ENCODE data around the gene ZC3HAV1L.
"Not testable (repeated sequence)": the region's sequence is repeated elsewhere in the genome, so short reads cannot be mapped to it uniquely, and the experiment has no call there.

ZC3HAV1L gene

GRCh38 chr7:139035586-139036353 lies at the start of gene ZC3HAV1L:
TSS of gene ZC3HAV1L (minus strand) at chr7:139036042. CDS start at chr7:139036017, 25 bp downstream.
- DNase-seq (ENCODE audit: low read depth): peak; percentile 78

- DNase-seq (ENCODE audit: low read depth): no peak
Measured at GRCh38 chr7:139084709-139085108, 48.9 kb upstream of the ZC3HAV1L start.

- DNase-seq (ENCODE audit: low read depth): no peak
Measured at GRCh38 chr7:139081584-139081983, 45.7 kb upstream of the ZC3HAV1L start.

- no peak for DNase-seq (ENCODE audit: low read depth)
Measured at GRCh38 chr7:139080905-139081304, 45.1 kb upstream of the ZC3HAV1L start.

GRCh38 chr7:139079861-139080260 lies 44.0 kb upstream of the ZC3HAV1L start:
- DNase-seq (ENCODE audit: low read depth): no peak

GRCh38 chr7:139078911-139079310 lies 43.1 kb upstream of the ZC3HAV1L start:
- no peak for DNase-seq (ENCODE audit: low read depth)

- no peak for DNase-seq (ENCODE audit: low read depth)
Measured at GRCh38 chr7:139078399-139078798, 42.6 kb upstream of the ZC3HAV1L start.

- not testable (repeated sequence) for DNase-seq (ENCODE audit: low read depth)
Measured at GRCh38 chr7:139077706-139078105, 41.9 kb upstream of the ZC3HAV1L start.

GRCh38 chr7:139075871-139076686 lies 40.2 kb upstream of the ZC3HAV1L start:
- DNase-seq (ENCODE audit: low read depth): no peak

- DNase-seq (ENCODE audit: low read depth): no peak
Measured at GRCh38 chr7:139075031-139075652, 39.3 kb upstream of the ZC3HAV1L start.

- DNase-seq (ENCODE audit: low read depth): no peak
Measured at GRCh38 chr7:139072796-139073195, 37.0 kb upstream of the ZC3HAV1L start.

- DNase-seq (ENCODE audit: low read depth): no peak
Measured at GRCh38 chr7:139071680-139072079, 35.8 kb upstream of the ZC3HAV1L start.

GRCh38 chr7:139068544-139069399 lies 32.9 kb upstream of the ZC3HAV1L start:
- DNase-seq (ENCODE audit: low read depth): no peak

- no peak for DNase-seq (ENCODE audit: low read depth)
Measured at GRCh38 chr7:139066315-139066714, 30.5 kb upstream of the ZC3HAV1L start.

GRCh38 chr7:139065323-139065722 lies 29.5 kb upstream of the ZC3HAV1L start:
- DNase-seq (ENCODE audit: low read depth): no peak

- no peak for DNase-seq (ENCODE audit: low read depth)
Measured at GRCh38 chr7:139061416-139061815, 25.6 kb upstream of the ZC3HAV1L start.

- no peak for DNase-seq (ENCODE audit: low read depth)
Measured at GRCh38 chr7:139060695-139061237, 24.9 kb upstream of the ZC3HAV1L start.

GRCh38 chr7:139059905-139060304 lies 24.1 kb upstream of the ZC3HAV1L start:
- DNase-seq (ENCODE audit: low read depth): no peak

GRCh38 chr7:139058943-139059342 lies 23.1 kb upstream of the ZC3HAV1L start:
- DNase-seq (ENCODE audit: low read depth): no peak

- DNase-seq (ENCODE audit: low read depth): no peak
Measured at GRCh38 chr7:139055674-139056073, 19.8 kb upstream of the ZC3HAV1L start.

GRCh38 chr7:139054656-139055055 lies 18.8 kb upstream of the ZC3HAV1L start:
- not testable (repeated sequence) for DNase-seq (ENCODE audit: low read depth)
